Iris pigment epithelial cell (primary cell): ENCODE measurements around the gene ATP6V0E2.
"Not testable (repeated sequence)": the region's sequence is repeated elsewhere in the genome, so short reads cannot be mapped to it uniquely, and the experiment has no call there.

ENCODE experiments used
- DNase-seq: peaks from one replicate; pipeline ENCODE4 v3.0.0-alpha.2; 2011; ENCODE audit warnings: low read depth

The ATP6V0E2 gene

DNA sequence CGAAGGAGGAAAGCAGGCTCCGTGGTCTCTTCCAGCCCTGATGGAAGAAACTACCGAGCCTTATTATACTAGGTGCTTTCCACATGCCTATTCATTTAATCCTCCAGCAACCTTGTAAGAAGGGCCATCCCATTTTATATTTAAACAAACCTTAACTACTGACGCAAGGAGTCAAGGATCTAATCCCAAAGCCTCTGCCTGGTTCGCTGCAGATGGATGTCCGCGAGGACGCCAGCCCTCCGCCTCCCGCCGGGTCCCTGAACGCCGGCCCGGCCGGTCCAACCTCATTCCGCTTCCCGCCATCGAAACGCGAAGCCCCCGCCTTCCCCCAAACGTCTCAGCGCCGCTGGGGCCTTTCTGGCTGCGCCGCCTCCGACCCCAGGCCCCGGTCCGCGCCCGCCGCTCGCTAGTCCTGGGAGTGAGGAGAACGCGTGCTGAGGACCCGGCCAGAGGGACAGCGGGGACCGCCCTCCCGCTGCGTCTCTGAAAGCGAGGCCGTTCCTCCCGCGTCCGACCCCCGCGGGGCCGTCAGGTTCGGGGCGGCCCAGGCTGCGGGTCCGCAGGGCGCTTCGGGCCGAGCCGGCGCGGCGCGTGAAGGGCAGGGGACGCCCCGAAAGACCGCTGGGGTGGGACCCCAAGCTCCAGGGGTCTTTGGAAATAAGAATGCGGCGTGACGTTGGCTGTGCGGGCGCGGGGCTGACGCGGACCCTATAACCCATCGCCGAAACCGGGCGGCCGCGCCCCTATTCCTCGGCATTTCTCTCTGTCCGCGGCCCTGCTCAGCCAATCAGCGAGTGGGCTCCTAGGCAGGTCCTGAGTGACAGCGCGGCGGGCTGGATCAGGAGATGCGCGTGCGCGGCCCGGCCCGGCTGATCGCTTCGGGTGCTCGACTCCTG, at the start of gene ATP6V0E2:
Gene ATP6V0E2, plus strand, starts transcription at position 896 of the 896 bp plus-strand sequence. CDS start 97 bp downstream, outside the sequence.
- peak; percentile 94 for DNase-seq

DNA sequence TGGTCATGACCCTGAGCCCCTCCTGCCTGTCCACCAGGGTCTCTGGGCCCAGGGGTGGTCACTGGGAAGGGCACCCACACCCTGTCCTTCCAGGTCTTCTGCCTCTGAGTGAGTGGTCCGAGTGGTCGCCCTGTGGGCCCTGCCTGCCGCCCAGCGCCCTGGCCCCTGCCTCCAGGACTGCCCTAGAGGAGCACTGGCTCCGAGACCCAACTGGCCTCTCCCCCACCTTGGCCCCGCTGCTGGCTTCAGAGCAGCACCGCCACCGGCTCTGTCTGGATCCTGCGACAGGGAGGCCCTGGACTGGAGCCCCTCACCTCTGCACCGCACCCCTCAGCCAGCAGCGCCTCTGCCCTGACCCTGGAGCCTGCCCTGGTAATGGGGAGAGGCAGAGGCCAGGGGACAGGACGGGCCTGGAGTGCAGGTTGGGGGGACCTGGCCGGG, 49.4 kb upstream of the ATP6V0E2 start:
- no peak for DNase-seq

DNA sequence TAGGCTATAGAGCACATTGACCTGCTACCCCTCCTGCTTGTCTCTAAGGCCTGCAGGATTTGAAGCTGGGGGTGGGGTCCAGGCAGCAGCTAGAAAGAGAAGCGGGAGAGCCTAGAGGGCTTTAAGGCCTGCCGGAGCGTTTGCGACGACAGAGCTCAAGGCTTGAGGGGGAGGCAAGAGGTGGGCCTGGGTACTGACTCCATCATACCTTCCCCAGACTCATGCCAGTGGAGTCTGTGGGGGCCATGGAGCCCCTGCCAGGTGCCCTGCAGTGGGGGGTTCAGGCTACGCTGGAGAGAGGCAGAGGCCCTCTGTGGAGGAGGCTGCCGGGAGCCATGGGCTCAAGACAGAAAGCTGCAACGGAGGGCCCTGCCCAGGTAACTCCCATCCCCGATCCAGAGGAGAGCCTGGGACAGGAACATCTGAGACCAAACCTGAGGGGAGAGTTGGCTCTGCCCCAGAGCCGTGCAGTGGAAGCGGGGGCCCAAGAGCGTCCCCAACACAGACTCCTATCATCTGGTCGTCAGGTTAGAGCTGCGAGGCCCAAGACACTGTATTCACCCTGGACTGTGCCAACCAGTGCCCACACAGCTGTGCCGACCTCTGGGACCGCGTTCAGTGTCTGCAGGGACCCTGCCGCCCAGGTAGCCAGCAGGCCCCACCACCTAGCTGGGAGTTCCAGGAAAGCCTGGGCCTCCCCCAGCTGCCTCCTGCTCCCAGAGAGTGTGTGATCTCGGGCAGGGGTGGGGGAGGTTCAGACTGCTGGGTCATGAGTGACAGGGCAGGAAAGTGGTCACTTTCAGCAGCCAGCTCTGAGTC, 48.8 kb upstream of the ATP6V0E2 start:
- DNase-seq: no peak

DNA sequence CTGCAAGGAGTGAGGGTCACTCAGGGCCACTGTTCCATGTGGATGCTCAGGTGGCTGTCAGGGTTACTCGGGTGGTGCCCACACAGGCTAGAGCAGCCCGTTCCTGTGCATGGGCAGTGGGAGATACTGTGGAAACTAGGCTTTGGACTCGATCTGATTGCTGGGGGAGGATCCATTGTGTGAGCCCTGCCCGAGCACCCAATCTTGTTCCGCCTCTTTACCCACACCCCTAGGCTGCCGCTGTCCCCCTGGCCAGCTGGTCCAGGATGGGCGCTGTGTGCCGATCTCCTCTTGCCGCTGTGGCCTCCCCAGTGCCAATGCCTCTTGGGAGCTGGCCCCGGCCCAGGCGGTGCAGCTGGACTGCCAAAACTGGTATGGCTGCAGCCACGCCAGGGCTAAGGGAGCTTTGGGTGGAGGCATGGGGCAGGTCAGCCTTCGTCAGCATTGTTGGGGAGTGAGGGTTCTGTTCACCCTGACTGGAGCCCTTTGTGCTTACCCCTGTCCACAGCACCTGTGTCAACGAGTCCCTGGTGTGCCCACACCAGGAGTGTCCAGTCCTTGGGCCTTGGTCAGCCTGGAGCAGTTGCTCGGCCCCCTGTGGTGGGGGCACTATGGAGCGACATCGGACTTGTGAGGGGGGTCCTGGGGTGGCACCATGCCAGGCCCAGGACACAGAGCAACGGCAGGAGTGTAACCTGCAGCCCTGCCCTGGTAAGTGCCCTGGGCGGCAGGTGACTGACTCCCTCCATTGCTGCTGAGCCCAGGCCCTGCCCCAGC, 48.0 kb upstream of the ATP6V0E2 start:
- DNase-seq: no peak

DNA sequence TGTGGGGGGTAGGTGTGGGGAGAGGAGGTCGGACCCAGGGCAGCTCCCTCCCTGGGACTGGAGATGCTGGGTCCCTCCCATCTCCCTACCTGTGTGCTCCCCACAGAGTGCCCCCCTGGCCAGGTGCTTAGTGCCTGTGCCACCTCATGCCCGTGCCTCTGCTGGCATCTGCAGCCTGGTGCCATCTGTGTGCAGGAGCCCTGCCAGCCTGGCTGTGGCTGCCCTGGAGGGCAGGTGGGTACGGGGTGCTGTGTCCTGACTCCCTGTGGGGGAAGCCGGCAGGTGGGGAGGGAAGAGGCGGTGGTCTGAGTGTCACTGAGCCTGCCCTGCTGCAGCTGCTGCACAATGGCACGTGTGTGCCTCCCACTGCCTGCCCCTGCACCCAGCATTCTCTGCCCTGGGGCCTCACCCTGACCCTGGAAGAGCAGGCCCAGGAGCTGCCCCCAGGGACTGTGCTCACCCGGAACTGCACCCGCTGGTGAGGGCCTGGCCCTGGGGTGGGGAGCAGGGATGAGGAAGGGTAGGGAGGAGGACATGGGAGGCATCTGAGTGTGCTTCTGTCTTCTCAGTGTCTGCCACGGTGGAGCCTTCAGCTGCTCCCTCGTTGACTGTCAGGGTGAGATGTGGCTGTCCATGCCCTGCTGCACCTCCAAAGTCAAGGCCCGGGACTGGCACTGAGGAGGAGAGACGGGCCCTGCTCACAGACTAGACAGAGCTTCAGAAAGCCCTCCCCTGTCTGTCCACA, 47.3 kb upstream of the ATP6V0E2 start:
- DNase-seq: no peak

DNA sequence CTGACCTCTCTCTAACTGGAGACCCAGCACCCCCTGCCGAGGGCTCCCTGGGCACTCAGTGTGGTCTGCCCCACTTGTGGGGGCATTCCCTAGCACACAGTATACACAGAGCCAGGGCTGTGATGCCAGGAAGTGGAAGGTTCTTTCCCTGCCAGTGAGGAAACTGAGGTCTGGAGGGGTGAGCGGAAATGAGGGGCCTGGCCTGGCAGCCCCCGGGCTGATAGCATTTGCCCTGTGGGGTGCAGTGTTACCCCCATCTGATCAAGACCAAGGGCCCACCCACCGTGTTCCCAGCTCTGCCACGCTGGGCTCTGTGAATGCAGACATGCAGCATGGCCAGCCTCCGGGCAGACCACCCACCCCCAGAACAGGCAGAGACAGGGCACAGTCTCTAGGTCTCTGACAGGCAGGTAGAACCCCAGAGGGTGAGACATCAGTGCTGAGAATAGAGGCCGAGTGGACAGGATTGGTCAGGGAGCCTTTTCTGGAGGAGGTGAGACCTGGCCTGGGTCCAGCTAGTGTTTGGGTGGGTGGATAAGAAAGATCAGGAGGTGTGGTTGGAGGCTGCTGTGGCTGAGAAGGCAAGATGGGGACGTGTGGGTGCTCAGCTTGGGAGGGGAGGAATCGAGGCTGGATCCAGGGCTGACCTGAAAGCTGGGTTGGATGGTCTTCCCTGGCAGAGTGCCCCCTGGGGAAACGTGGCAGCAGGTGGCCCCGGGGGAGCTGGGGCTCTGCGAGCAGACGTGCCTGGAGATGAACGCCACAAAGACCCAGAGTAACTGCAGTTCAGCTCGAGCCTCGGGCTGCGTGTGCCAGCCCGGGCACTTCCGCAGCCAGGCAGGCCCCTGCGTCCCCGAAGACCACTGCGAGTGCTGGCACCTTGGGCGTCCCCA, 46.4 kb upstream of the ATP6V0E2 start:
- DNase-seq: no peak

DNA sequence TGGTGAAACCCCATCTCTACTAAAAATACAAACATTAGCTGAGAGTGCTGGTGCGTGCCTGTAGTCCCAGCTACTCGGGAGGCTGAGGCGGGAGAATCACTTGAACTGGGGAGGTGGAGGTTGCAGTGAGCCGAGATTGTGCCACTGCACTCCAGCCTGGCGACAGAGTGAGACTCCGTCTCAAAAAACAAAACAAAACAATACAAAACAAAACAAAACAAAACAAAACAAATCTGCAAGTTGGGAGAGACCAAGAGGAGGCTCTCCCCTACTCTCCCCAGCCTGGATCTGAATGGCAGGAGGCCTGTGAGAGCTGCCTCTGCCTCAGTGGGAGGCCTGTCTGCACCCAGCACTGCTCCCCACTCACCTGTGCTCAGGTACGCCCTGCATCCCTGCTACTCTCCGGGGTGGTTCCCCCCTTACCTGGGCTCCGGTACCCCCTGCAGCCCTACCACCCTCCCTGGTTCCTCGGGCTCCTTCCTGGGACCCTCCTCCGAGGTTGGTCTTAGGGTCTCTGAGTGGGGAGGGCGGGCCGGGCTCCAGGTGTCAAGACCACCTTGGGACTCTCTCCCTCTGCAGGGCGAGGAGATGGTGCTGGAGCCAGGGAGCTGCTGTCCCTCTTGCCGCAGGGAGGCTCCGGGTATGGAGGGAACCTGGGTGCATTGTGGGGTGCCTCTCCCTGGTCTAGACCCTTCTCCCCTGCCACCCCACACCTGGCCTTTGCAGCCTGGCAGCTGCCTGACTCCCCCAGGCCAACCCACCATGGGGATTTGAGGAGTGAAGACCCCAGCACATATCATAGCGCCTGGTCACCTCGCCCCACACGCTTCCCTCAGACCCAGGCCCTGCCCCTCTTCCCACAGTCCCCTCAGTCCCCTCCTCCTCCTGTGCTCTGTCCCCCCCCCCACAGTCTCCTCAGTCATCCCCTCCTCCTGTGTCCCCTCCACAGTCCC, 45.1 kb upstream of the ATP6V0E2 start:
- no peak for DNase-seq

DNA sequence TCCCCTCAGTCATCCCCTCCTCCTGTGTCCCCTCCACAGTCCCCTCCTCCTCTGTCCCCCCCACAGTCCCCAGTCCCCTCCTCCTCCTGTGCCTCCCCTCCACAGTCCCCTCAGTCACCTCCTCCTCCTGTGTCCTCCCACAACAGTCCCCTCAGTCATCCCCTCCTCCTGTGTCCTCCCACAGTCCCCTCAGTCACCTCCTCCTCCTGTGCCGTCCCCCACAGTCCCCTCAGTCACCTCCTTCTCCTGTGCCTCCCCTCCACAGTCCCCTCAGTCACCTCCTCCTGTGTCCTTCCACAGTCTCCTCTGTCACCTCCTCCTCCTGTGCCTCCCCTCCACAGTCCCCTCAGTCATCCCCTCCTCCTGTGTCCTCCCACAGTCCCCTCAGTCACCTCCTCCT, 43.2 kb upstream of the ATP6V0E2 start:
- not testable (repeated sequence) for DNase-seq

DNA sequence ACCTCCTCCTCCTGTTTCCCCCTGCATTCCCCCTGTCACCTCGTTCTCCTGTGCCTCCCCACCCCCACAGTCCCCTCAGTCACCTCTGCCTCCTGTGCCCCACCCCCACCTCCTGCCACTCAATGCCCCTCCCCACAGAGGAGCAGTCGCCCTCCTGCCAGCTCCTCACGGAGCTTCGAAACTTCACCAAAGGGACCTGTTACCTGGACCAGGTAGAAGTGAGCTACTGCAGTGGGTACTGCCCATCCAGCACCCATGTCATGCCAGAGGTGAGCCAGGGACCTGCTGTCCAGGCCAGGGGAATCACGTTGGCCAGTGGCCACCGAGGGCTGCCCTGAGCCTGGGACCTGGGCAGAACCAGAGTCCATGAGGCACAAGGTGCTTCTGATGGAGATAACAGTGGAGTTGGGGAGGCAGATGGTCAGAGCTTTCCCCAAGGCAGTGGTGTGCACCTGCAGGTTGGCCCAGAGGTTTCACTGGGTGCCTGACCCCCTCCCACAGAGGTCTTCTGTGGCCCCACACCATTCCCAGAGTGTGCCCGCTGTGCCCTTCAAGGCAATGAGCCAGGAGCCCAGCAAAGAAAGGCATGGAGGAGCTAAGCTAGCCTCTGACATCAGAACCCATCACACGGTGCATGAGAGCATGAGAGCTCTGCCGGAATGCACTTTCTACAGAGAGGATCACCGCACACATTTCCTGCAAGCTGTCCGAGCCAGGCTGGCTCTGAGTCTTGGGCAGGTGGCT, 42.6 kb upstream of the ATP6V0E2 start:
- no peak for DNase-seq

DNA sequence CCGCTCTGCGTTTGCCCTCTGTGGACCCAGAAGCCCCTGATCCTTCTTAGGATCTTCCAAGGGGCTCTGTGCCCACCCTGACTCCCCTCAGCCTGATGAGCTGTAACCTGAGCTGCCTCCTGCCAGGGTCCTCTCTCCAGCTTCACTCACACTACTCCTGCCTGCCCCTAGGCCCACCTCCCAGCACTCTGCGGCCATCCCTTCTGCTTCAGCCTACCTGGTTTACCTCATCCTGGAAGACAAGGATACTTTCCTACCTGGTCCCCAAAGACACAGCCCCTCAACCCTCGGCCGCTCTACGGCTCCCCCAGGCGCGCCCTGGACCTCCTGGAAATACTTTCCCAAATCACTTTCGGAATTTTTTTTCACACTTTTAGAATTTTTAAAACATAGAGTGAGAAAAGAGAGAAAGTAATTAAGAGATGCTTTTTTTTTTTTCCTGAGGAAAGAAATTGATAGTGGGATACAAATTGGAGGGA, 42.0 kb upstream of the ATP6V0E2 start:
- no peak for DNase-seq

DNA sequence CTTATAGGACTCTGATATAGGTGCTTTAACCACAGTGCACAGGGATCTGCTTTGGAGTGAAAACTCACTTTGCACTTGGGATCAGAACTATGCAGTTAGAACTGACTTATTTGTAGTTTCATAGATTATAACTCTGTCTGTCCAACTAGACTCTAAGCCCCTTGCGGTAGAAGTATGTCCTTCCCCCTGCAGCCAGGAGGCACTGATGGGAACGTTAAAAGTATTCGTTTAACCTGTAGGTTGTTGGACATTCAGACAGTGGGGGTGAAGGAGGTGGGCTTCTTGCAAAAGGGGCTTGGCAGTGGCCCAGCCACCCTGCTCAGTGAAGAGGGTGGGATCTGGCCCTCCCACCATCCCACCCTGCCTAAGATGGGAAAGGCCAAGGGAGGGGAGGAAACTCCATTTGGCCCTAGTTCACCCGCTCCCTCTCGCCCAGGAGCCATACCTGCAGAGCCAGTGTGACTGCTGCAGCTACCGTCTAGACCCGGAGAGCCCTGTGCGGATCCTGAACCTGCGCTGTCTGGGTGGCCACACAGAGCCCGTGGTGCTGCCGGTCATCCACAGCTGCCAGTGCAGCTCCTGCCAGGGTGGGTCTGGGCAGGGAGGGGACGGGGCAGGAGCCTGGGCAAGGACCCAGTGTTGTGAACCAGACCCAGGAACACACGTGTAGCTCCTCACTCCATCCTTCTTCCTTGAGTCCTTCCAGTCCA, 41.3 kb upstream of the ATP6V0E2 start:
- DNase-seq: no peak

DNA sequence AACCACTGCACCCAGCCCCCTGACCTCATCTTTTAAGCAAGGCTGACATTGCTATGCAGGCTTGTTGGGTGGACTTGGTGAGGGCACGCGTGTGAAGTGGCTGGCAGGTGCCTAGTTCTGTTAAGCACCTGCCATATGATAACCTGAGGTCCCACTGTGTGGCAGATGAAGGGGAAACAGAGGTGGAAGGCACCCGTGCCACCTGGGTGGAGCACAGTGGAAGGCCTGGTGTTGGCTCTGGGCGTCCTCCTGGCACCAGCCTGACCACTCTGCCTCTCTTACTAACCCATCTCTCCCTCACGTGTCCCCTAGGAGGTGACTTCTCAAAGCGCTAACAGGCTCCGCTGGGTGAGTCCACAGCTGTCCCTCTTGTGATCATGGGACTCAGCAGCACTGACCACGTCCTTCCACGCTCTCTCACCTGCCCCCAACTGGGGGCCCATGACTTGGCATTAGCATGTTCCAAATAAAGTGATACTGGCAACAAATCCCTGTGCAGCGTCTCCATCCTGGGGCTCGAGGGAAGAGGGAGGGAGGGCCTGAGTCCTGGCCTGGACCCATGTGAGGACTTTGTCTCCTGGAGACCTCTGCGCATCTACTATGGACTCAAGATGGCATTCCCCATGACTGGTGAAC, 40.2 kb upstream of the ATP6V0E2 start:
- DNase-seq: no peak

DNA sequence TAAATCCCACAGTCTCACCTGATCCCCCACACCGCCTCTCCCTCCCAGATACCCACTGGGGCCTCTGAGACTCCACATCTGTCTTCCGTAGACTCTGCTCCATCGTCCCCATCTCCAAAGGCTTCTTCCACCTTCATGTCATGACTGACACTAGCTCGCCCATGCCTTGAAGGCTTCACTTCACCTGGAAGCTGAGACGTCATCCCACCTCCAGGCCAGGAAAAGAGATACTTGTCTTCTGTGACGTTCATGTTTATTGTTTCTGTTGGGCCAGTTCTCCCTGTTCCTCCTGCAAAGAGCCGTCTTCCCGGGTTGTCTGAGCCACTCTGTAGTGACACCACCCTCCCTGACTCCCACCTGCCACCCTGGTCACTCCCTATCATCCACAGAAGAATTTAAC, 39.2 kb upstream of the ATP6V0E2 start:
- no peak for DNase-seq

DNA sequence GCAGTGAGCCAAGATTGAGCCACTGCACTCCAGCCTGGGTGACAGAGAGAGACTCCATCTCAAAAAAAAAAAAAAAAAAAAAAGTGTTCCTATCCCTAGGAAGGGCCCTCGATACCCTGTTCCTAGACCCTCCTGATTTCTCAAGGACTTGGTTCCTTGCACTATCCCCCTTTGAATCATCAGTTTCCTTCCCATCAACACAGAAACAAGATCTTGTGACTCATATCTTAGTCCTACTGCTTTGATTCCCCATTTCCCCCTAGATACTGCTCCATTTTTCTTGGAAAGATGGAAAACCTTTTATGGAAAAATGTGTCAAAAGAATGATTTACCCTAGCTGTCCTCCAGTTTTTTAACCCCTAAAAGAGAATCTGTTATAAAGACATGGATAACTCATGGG, 37.3 kb upstream of the ATP6V0E2 start:
- DNase-seq: no peak

DNA sequence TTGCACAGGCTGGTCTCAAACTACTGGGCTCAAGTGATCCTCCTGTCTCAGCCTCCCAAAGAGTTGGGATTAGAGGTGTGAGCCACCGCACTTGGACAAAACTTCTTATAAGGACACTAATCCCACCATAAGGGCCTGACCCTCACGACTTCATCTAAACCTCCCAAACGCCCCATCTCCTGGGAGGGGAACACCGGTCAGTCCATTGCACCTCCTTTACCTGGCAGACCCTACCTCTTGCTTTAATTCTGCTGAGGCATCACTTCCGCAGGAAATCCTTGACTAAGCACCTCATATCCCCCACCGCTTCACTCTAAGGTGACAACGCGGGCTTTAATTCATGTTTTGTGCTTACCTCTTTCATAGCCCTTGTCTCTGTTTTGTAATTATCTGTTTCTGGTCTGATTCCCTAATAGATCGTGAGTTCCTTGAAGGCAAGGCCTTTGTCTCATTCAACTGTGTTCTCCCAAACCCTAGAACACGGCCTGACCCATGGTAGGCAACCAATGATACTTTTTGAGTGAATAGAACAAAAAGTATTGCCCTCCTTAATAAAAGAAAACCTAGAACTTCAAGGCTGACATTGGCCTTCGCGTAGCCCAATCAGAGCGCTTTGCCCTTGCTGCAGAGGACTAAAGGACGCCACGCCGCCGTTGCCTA, 36.1 kb upstream of the ATP6V0E2 start:
- DNase-seq: no peak

DNA sequence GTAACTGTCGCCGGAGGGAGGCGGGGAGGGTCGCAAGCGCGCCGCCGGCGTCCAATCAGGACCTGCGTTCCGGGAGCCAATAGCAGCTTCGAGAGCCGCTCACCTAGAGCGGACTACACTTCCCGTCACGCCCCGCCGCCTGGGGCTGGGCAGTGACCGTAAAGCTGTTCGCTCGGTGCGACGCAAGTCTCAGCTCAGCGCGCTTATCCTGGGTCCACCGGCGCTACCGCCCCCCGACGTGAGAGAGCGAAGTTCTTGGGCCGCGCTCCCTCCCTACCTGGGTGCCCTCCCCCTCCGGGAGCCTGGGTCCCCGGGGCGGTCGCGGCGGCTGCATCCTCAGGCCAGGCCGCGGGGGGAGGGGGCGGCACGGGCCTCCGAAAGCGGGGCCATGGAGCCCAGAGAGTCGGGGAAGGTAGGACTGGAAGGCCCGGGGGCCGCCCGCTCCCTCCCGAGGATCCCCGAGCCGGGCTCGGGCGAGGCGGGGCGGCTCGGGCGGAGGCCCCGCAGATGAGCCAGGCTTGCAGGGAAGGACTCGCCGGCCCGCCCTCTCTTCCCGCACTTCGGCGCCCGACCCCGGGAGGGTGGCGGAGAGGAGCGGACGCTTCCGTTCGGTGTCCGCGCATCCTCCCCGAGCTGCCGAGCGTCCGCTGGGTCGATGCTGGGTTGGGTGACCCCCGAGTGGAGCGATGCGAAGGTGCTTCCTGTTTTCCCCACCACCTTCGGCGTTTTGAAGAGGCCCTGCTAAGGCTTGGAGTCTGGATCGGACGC, 35.4 kb upstream of the ATP6V0E2 start, which contains the start of gene ZNF862:
Gene ZNF862, plus strand, starts transcription at position 152 of the 768 bp plus-strand sequence. Its CDS starts 237 bp downstream, at position 389.
- peak; percentile 99 for DNase-seq
